ENCODE measurements around the gene PRR5L.

Gene PRR5L

GRCh38 chr11:36388951-36389350 is 92.9 kb downstream of the PRR5L start:
- TF ChIP-seq ZNF384 (IDR thresholded peaks at IDR 0.05) (no peak), HDGF (IDR thresholded peaks at IDR 0.05; ENCODE audit: borderline replicate concordance) (no peak), L3MBTL2 (conservative IDR thresholded peaks at IDR 0.05) (no peak), FOXM1 (IDR thresholded peaks at IDR 0.05; ENCODE audit: borderline replicate concordance) (no peak), BHLHE40 (IDR thresholded peaks at IDR 0.05; ENCODE audit: borderline replicate concordance) (no peak), LEF1 (IDR thresholded peaks at IDR 0.05; ENCODE audit: borderline replicate concordance) (no peak), SUZ12 (IDR thresholded peaks at IDR 0.05) (no peak), CTBP1 (IDR thresholded peaks at IDR 0.05; ENCODE audit: borderline replicate concordance) (no peak), FOXK2 (IDR thresholded peaks at IDR 0.05) (no peak), ELF4 (IDR thresholded peaks at IDR 0.05) (no peak), FOXA1 (IDR thresholded peaks at IDR 0.05) (no peak), SP1 (IDR thresholded peaks at IDR 0.05) (no peak), ARNT (IDR thresholded peaks at IDR 0.05) (no peak), NFRKB (IDR thresholded peaks at IDR 0.05) (no peak)
- DNase-seq (ENCODE audit: extremely low spot score): no peak
- POLR2A ChIA-PET: no interaction called here
- CTCF ChIA-PET: no interaction called here

- no peak for DNase-seq (ENCODE audit: extremely low spot score)
- TF ChIP-seq ELF4 (IDR thresholded peaks at IDR 0.05) (no peak), TARDBP (IDR thresholded peaks at IDR 0.05) (no peak), HDGF (IDR thresholded peaks at IDR 0.05; ENCODE audit: borderline replicate concordance) (no peak), NFRKB (IDR thresholded peaks at IDR 0.05) (no peak), CTBP1 (IDR thresholded peaks at IDR 0.05; ENCODE audit: borderline replicate concordance) (no peak), LEF1 (IDR thresholded peaks at IDR 0.05; ENCODE audit: borderline replicate concordance) (no peak), L3MBTL2 (conservative IDR thresholded peaks at IDR 0.05) (no peak), FOXA1 (IDR thresholded peaks at IDR 0.05) (no peak), FOXM1 (IDR thresholded peaks at IDR 0.05; ENCODE audit: borderline replicate concordance) (no peak), SP1 (IDR thresholded peaks at IDR 0.05) (no peak), FOXK2 (IDR thresholded peaks at IDR 0.05) (no peak), ZNF384 (IDR thresholded peaks at IDR 0.05) (no peak), BHLHE40 (IDR thresholded peaks at IDR 0.05; ENCODE audit: borderline replicate concordance) (no peak), SUZ12 (IDR thresholded peaks at IDR 0.05) (no peak), PKNOX1 (IDR thresholded peaks at IDR 0.05) (no peak)
- ChIA-PET CTCF (no interaction called here), POLR2A (no interaction called here)
These were observed 93.7 kb downstream of the PRR5L start for GRCh38 chr11:36389811-36390210.

- ChIA-PET CTCF (no interaction called here), POLR2A (no interaction called here)
- DNase-seq (ENCODE audit: extremely low spot score): no peak
- no peak for TF ChIP-seq FOXK2 (IDR thresholded peaks at IDR 0.05)
- TF ChIP-seq SUZ12 (IDR thresholded peaks at IDR 0.05): no peak
- TF ChIP-seq CTBP1 (IDR thresholded peaks at IDR 0.05; ENCODE audit: borderline replicate concordance): no peak
- TF ChIP-seq PKNOX1 (IDR thresholded peaks at IDR 0.05): no peak
- no peak for TF ChIP-seq FOXA1 (IDR thresholded peaks at IDR 0.05)
- TF ChIP-seq LEF1 (IDR thresholded peaks at IDR 0.05; ENCODE audit: borderline replicate concordance): no peak
- TF ChIP-seq HDGF (IDR thresholded peaks at IDR 0.05; ENCODE audit: borderline replicate concordance): no peak
- TF ChIP-seq TARDBP (IDR thresholded peaks at IDR 0.05): no peak
- no peak for TF ChIP-seq L3MBTL2 (conservative IDR thresholded peaks at IDR 0.05)
- TF ChIP-seq ARNT (IDR thresholded peaks at IDR 0.05): no peak
- TF ChIP-seq FOXM1 (IDR thresholded peaks at IDR 0.05; ENCODE audit: borderline replicate concordance): no peak
- no peak for TF ChIP-seq NFRKB (IDR thresholded peaks at IDR 0.05)
- no peak for TF ChIP-seq ELF4 (IDR thresholded peaks at IDR 0.05)
These were observed 94.9 kb downstream of the PRR5L start for GRCh38 chr11:36390963-36391471.

GRCh38 chr11:36392196-36392595 is 96.1 kb downstream of the PRR5L start:
- no peak for DNase-seq (ENCODE audit: extremely low spot score)
- ChIA-PET POLR2A (no interaction called here), CTCF (no interaction called here)
- TF ChIP-seq CTBP1 (IDR thresholded peaks at IDR 0.05; ENCODE audit: borderline replicate concordance) (no peak), FOXM1 (IDR thresholded peaks at IDR 0.05; ENCODE audit: borderline replicate concordance) (no peak), SUZ12 (IDR thresholded peaks at IDR 0.05) (no peak), ZNF384 (IDR thresholded peaks at IDR 0.05) (no peak), LEF1 (IDR thresholded peaks at IDR 0.05; ENCODE audit: borderline replicate concordance) (no peak), ELF4 (IDR thresholded peaks at IDR 0.05) (no peak), TARDBP (IDR thresholded peaks at IDR 0.05) (no peak), SP1 (IDR thresholded peaks at IDR 0.05) (no peak), FOXK2 (IDR thresholded peaks at IDR 0.05) (no peak), FOXA1 (IDR thresholded peaks at IDR 0.05) (no peak), NFRKB (IDR thresholded peaks at IDR 0.05) (no peak), L3MBTL2 (conservative IDR thresholded peaks at IDR 0.05) (no peak)

GRCh38 chr11:36394056-36394455 is 98.0 kb downstream of the PRR5L start:
- POLR2A ChIA-PET: no interaction called here
- CTCF ChIA-PET: no interaction called here
- TF ChIP-seq NFRKB (IDR thresholded peaks at IDR 0.05) (no peak), FOXA1 (IDR thresholded peaks at IDR 0.05) (no peak), BHLHE40 (IDR thresholded peaks at IDR 0.05; ENCODE audit: borderline replicate concordance) (no peak), SP1 (IDR thresholded peaks at IDR 0.05) (no peak), HDGF (IDR thresholded peaks at IDR 0.05; ENCODE audit: borderline replicate concordance) (no peak), CTBP1 (IDR thresholded peaks at IDR 0.05; ENCODE audit: borderline replicate concordance) (no peak)
- DNase-seq (ENCODE audit: extremely low spot score): no peak

GRCh38 chr11:36394926-36395325 is 98.8 kb downstream of the PRR5L start:
- no peak for TF ChIP-seq L3MBTL2 (conservative IDR thresholded peaks at IDR 0.05)
- no peak for TF ChIP-seq SUZ12 (IDR thresholded peaks at IDR 0.05)
- no peak for TF ChIP-seq FOXK2 (IDR thresholded peaks at IDR 0.05)
- no peak for TF ChIP-seq BHLHE40 (IDR thresholded peaks at IDR 0.05; ENCODE audit: borderline replicate concordance)
- no peak for TF ChIP-seq CTBP1 (IDR thresholded peaks at IDR 0.05; ENCODE audit: borderline replicate concordance)
- TF ChIP-seq NFRKB (IDR thresholded peaks at IDR 0.05): no peak
- no peak for TF ChIP-seq FOXA1 (IDR thresholded peaks at IDR 0.05)
- no peak for TF ChIP-seq ARNT (IDR thresholded peaks at IDR 0.05)
- no peak for TF ChIP-seq HDGF (IDR thresholded peaks at IDR 0.05; ENCODE audit: borderline replicate concordance)
- TF ChIP-seq ZNF384 (IDR thresholded peaks at IDR 0.05): no peak
- no peak for TF ChIP-seq ELF4 (IDR thresholded peaks at IDR 0.05)
- no peak for TF ChIP-seq TARDBP (IDR thresholded peaks at IDR 0.05)
- no peak for TF ChIP-seq PKNOX1 (IDR thresholded peaks at IDR 0.05)
- TF ChIP-seq SP1 (IDR thresholded peaks at IDR 0.05): no peak
- no peak for TF ChIP-seq FOXM1 (IDR thresholded peaks at IDR 0.05; ENCODE audit: borderline replicate concordance)
- DNase-seq (ENCODE audit: extremely low spot score): no peak
- CTCF ChIA-PET: no interaction called here
- POLR2A ChIA-PET: no interaction called here

All from HEK293T (cell line).